K562 (cell line): ENCODE measurements around the gene AP3S2.
"Not testable (repeated sequence)": the region's sequence is repeated elsewhere in the genome, so short reads cannot be mapped to it uniquely, and the experiment has no call there.

Experiments used
- ARNT ChIP-seq, 2 experiments: fragments of 450-650 bp; IDR thresholded peaks; 2 replicates each; pipeline ENCODE4 v1.6.1; 2016; ENCODE audit warnings: mild to moderate bottlenecking in 1 of 2
- CHD2 ChIP-seq: IDR thresholded peaks from 2 replicates; pipeline ENCODE4 v1.6.1; 2011; ENCODE audit warnings: low read depth, low read length
- CTCF ChIP-seq, 3 experiments: IDR thresholded peaks in 2 of 3; conservative IDR thresholded peaks in 1 of 3; 2 replicates each; pipeline ENCODE4 v1.5.1; 2011 to 2012; ENCODE audit warnings: low read length in 3 of 3, mild to moderate bottlenecking in 3 of 3, control low read depth in 2 of 3, improper control_type of control experiment in 1 of 3, inconsistent platforms in 1 of 3, low read depth in 1 of 3, mixed read lengths in 1 of 3, moderate library complexity in 1 of 3; ENCODE audit not compliant: insufficient read depth in 2 of 3
- ELF2 ChIP-seq: fragments of 250-450 bp; sonication (Bioruptor Pico); IDR thresholded peaks from 2 replicates; pipeline ENCODE4 v1.5.0; 2021; ENCODE audit warnings: mild to moderate bottlenecking
- EZH2 ChIP-seq: IDR thresholded peaks from 2 replicates; pipeline ENCODE4 v1.6.1; 2012; ENCODE audit warnings: low read depth, mild to moderate bottlenecking, inconsistent platforms, low read length, borderline replicate concordance
- FOXK1 ChIP-seq: sonication (generic); formaldehyde crosslinking; IDR thresholded peaks from 2 replicates; pipeline ENCODE4 v1.8.0; 2022; ENCODE audit warnings: missing genetic modification reagents, mild to moderate bottlenecking, borderline replicate concordance
- GTF3C2 ChIP-seq: IDR thresholded peaks from 3 replicates; pipeline ENCODE4 v1.6.1; 2011; ENCODE audit warnings: borderline replicate concordance, mild to moderate bottlenecking, moderate library complexity; ENCODE audit not compliant: insufficient read length; ENCODE audit errors: extremely low read depth
- HMGXB4 ChIP-seq: sonication (generic); formaldehyde crosslinking; IDR thresholded peaks from 2 replicates; pipeline ENCODE4 v1.8.1; 2023; ENCODE audit warnings: mild to moderate bottlenecking, missing genetic modification reagents
- MAFF ChIP-seq: IDR thresholded peaks from 2 replicates; pipeline ENCODE4 v1.6.1; 2012; ENCODE audit warnings: low read length, improper control_type of control experiment
- POLR2G ChIP-seq: fragments of 200-400 bp; formaldehyde crosslinking; IDR thresholded peaks from 2 replicates; pipeline ENCODE4 v1.6.1; 2017; ENCODE audit warnings: low read depth, mild to moderate bottlenecking, antibody characterized with exemption, low read length, moderate library complexity
- YY1 ChIP-seq, 3 experiments: IDR thresholded peaks; 2 replicates each; pipeline ENCODE4 v1.6.1; 2011; ENCODE audit warnings: low read length in 2 of 3, mild to moderate bottlenecking in 2 of 3, moderate library complexity in 2 of 3, borderline replicate concordance in 1 of 3, control low read depth in 1 of 3, low read depth in 1 of 3; ENCODE audit not compliant: insufficient read depth in 3 of 3, insufficient replicate concordance in 2 of 3, control insufficient read depth in 1 of 3, insufficient read length in 1 of 3; ENCODE audit errors: extremely low read depth in 1 of 3

DNA sequence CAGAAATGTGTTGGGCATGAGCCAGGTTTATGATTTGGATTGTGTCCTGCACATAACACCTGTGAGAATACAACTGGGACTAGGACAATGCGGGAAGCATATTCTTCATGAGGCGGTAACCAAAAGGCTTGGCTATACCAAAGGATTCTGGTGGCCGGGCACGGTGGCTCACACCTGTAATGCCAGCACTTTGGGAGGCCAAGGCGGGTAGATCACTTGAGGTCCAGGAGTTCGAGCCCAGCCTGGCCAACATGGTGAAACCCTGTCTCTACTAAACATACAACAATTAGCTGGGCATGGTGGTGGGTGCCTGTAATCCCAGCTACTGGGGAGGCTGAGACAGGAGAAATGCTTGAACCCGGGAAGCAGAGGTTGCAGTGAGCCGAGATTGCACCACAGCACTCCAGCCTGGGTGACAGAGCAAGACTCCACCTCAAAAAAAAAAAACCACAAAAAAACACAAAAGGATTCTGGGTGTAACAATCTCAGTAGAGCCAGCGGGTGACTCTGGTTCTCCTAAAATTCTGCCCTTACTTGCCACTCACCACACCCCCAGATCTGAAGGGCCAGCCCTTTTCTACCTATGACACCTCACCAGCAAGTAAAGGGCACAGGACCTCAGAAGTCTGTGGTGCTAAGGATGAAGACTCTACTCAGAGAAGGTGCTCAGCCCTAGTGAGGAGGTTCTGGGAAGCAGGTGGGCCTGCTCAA, 59.2 kb downstream of the AP3S2 start:
- not testable (repeated sequence) for TF ChIP-seq YY1 (IDR thresholded peaks at IDR 0.05; ENCODE audit: borderline replicate concordance in 1 of 3, control insufficient read depth in 1 of 3, extremely low read depth in 1 of 3, insufficient read depth in 3 of 3, insufficient read length in 1 of 3, insufficient replicate concordance in 2 of 3, low read depth in 1 of 3, low read length in 2 of 3); ARNT (IDR thresholded peaks at IDR 0.05); EZH2; POLR2G; CTCF (IDR thresholded peaks at IDR 0.05 in 2 of 3, conservative IDR thresholded peaks at IDR 0.05 in 1 of 3; ENCODE audit: insufficient read depth in 2 of 3, low read depth in 1 of 3, low read length in 3 of 3); FOXK1 (CRISPR knock-in tag); ELF2 (CRISPR knock-in tag); HMGXB4 (CRISPR knock-in tag); MAFF; GTF3C2; CHD2
